NCI-H2081 treated with DMSO at 0.1 percent for 48 hours (cell line): Measurements from ENCODE around the gene SLN.

ENCODE experiments used
- DNase-seq: peaks from one replicate; lab custom pipeline; 2025; lab: John Stamatoyannopoulos, UW

Gene SLN

GRCh38 chr11:107683807-107684206 is 28.0 kb downstream of the SLN start:
- no peak for DNase-seq

GRCh38 chr11:107683061-107683460 is 28.8 kb downstream of the SLN start:
- no peak for DNase-seq

- DNase-seq: no peak
Measured at GRCh38 chr11:107682572-107682971, 29.3 kb downstream of the SLN start.

GRCh38 chr11:107682171-107682570 is 29.7 kb downstream of the SLN start:
- DNase-seq: no peak

GRCh38 chr11:107679255-107680024 is 32.4 kb downstream of the SLN start:
- no peak for DNase-seq

GRCh38 chr11:107678632-107678971 is 33.3 kb downstream of the SLN start:
- DNase-seq: no peak

- DNase-seq: no peak
Measured at GRCh38 chr11:107677924-107678631, 33.8 kb downstream of the SLN start.

- DNase-seq: no peak
Measured at GRCh38 chr11:107676336-107677057, 35.4 kb downstream of the SLN start.

- no peak for DNase-seq
Measured at GRCh38 chr11:107675902-107676301, 36.0 kb downstream of the SLN start.

GRCh38 chr11:107669893-107670601 is 41.8 kb downstream of the SLN start:
- DNase-seq: no peak

- no peak for DNase-seq
Measured at GRCh38 chr11:107669191-107669740, 42.6 kb downstream of the SLN start.

GRCh38 chr11:107666911-107667613 is 44.8 kb downstream of the SLN start:
- no peak for DNase-seq

GRCh38 chr11:107665018-107665417 is 46.8 kb downstream of the SLN start:
- DNase-seq: no peak

GRCh38 chr11:107661656-107662055 is 50.2 kb downstream of the SLN start:
- DNase-seq: no peak

- DNase-seq: no peak
Measured at GRCh38 chr11:107660066-107660465, 51.8 kb downstream of the SLN start.

GRCh38 chr11:107659310-107659709 is 52.5 kb downstream of the SLN start:
- DNase-seq: no peak
